Neural crest cell (in vitro differentiated cells): ENCODE data around the gene TUB. TPM values are rescaled to one million over a fixed set of nuclear protein-coding genes. Genes with fewer than 3 reads are reported as not detected.

Experiments used
- DNase-seq: peaks from one replicate; pipeline ENCODE4 v3.0.0; 2021; ENCODE audit warnings: low read depth, mixed read lengths, low spot score
- H3K27ac Mint-ChIP-seq: one replicate; pipeline ENCODE4 v1.8.0; 2021; ENCODE audit warnings: mild to moderate bottlenecking, mixed read lengths; ENCODE audit not compliant: unreplicated experiment
- H3K27me3 Mint-ChIP-seq: 2 replicates; pipeline ENCODE4 v1.8.0; 2021; ENCODE audit warnings: low read depth, mild to moderate bottlenecking, mixed read lengths
- H3K36me3 Mint-ChIP-seq: 2 replicates; pipeline ENCODE4 v1.8.0; 2021; ENCODE audit warnings: low read depth, mild to moderate bottlenecking, mixed read lengths
- H3K4me1 Mint-ChIP-seq: 2 replicates; pipeline ENCODE4 v1.8.0; 2021; ENCODE audit warnings: mixed read lengths
- H3K4me3 Mint-ChIP-seq: one replicate; pipeline ENCODE4 v1.8.0; 2021; ENCODE audit warnings: mild to moderate bottlenecking, mixed read lengths
- H3K9me3 Mint-ChIP-seq: 2 replicates; pipeline ENCODE4 v1.8.0; 2021; ENCODE audit warnings: mixed read lengths
- total RNA-seq: library from RNA; stranded (reverse); gene quantifications from 2 replicates; pipeline ENCODE4 v1.2.1, GENCODE V29; 2021
- TF ChIP-seq, protein P1 (sequence below): fragments of 200-600 bp; sonication (generic); conservative IDR thresholded peaks from 2 replicates; pipeline ENCODE4 v1.5.0; 2021; ENCODE audit warnings: antibody characterized with exemption, mild to moderate bottlenecking

TUB gene
- total RNA-seq, 1 donor from 2014 or later = 23.7 TPM

- Mint-ChIP-seq H3K27ac (peak overlapping the region; percentile 9), H3K4me3 (no peak overlapping the region), H3K9me3 (no peaks in the 10 kb centered on the region), H3K27me3 (peaks cover 27% of the 10 kb centered on the region), H3K4me1 (no peaks in the 10 kb centered on the region), H3K36me3 (no peaks in the 10 kb centered on the region)
- TF ChIP-seq, protein P1, sequence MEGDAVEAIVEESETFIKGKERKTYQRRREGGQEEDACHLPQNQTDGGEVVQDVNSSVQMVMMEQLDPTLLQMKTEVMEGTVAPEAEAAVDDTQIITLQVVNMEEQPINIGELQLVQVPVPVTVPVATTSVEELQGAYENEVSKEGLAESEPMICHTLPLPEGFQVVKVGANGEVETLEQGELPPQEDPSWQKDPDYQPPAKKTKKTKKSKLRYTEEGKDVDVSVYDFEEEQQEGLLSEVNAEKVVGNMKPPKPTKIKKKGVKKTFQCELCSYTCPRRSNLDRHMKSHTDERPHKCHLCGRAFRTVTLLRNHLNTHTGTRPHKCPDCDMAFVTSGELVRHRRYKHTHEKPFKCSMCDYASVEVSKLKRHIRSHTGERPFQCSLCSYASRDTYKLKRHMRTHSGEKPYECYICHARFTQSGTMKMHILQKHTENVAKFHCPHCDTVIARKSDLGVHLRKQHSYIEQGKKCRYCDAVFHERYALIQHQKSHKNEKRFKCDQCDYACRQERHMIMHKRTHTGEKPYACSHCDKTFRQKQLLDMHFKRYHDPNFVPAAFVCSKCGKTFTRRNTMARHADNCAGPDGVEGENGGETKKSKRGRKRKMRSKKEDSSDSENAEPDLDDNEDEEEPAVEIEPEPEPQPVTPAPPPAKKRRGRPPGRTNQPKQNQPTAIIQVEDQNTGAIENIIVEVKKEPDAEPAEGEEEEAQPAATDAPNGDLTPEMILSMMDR = no peak
- no peak for DNase-seq
Measured at GRCh38 chr11:8067929-8068575, 13.0 kb upstream of the TUB start.

DNA sequence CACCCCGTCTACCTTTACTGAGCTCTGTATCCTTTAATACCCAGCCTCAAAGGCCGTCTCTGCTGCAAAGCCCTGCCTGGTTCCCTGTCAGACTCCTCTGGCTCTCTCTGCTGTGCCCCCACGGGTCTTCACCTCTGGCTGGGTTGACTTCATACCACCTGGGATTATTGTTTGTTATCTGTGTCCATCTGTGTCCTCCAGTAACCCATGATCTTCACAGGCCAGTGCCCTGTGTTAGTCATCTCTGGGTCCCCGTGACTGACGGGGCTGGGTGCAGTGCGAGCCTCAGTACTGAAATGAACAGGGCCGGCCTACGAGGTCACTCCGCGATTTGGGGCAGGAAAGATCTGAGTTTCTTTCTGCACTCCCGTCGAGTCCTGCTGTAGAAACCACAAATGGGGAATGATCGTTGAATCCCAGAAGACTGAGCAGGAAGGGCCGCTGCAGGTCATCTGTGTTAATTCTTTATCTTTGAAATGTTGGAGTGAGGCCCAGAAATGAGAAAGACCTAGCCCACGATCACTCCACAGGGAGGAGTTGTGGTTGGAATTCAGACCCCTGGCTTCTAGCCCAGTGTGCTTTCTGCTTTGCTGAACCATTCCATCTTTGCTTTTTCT is 12.3 kb upstream of the TUB start:
- H3K9me3 Mint-ChIP-seq = no peaks in the 10 kb centered on the region

GRCh38 chr11:8069771-8070170 is 11.2 kb upstream of the TUB start:
- Mint-ChIP-seq H3K4me3 (no peak overlapping the region), H3K9me3 (no peaks in the 10 kb centered on the region), H3K27me3 (peaks cover 40% of the 10 kb centered on the region), H3K36me3 (no peaks in the 10 kb centered on the region), H3K27ac (no peak overlapping the region), H3K4me1 (no peaks in the 10 kb centered on the region)
- TF ChIP-seq, protein P1 = no peak
- DNase-seq = no peak

More for the DNA sequence above, 12.3 kb upstream of the TUB start:
- DNase-seq = no peak
- Mint-ChIP-seq H3K36me3 (no peaks in the 10 kb centered on the region), H3K27me3 (peaks cover 33% of the 10 kb centered on the region), H3K4me1 (no peaks in the 10 kb centered on the region), H3K27ac (no peak overlapping the region), H3K4me3 (no peak overlapping the region)
- TF ChIP-seq, protein P1 = no peak

DNA sequence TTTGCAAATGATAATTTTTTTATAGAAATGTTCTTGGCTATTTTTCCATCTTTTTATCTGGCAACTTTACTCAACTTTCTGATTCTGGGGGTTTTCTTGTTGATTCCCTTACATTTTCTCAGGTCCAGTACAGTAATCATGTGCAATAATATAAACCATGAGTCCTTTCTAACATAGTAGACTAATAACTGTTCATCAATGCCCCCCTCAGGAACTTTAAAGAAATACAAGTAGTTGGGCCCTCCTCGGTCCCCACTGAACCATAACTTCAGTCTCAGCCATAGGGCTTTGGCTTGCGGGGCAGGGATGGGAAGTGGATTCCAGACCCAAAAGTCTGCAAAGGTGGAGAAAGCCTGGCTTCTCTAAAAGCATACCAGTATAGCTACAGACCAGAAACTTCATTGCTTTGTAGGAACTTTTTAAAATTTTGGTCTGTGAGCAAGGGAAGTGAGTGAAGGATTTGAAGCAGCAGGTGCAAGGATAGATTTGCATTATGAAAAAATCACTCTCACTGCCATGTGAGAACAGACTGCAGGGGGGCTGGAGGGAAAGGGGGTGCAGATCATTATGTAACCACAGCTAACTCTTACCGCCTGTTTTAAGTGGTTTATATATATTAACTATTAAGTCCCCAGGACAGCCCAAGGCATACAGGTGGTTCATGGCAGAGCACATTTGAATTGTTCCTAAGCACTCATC is 10.4 kb upstream of the TUB start:
- DNase-seq = no peak
- TF ChIP-seq, protein P1 = peak; percentile 45
- no peaks in the 10 kb centered on the region for H3K9me3 Mint-ChIP-seq
- H3K4me1 Mint-ChIP-seq = no peaks in the 10 kb centered on the region
- no peaks in the 10 kb centered on the region for H3K36me3 Mint-ChIP-seq
- H3K27me3 Mint-ChIP-seq = peaks cover 47% of the 10 kb centered on the region
- no peak overlapping the region for H3K27ac Mint-ChIP-seq
- H3K4me3 Mint-ChIP-seq = no peak overlapping the region

DNA sequence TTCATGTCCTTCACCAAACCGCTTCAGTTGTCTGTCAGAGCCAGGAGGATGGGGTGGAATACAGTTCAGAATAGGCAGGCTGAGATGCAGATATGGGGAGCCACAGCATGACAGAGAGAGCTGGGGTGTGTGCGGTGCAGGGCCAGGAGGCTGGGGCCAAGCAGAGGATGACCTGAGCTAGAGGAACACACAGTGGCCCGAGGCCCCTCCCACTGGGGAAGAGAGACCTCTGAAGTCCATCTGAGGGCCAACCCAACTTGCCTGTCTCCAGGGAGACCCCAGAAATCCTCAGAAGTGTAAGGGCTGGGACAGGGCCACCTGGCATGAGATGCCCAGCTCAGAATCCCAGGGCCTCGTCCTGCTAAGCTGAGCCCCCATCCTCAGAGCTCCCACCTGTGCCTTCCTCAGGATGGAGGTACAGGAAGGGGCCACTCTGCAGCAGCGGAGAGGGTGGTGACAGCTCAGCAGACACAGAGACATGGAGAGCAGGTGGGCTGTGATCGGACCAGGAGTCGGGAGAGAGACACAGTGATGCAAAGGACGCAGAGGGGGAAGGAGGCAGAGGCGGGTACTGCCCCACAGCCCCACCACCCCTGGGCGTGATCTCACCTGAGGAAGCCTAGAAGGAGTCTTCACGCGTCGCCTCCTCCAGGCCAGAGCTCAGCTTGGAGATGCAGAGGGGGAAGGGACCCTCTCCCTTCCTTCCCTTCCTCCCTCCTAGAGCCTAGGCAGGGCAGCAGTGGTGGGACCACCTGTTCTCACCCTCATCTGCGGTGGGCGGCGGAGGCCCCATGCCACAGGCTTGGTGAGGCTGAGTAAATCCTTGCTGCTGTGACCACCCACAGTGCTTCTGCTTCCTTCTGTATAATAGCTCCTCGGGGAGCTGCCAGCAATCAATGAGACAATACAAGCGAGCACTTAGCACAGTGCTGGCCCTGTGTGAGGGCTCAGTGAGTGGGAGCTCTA is 9.1 kb upstream of the TUB start:
- no peaks in the 10 kb centered on the region for H3K9me3 Mint-ChIP-seq
- TF ChIP-seq, protein P1 = no peak
- no peaks in the 10 kb centered on the region for H3K4me1 Mint-ChIP-seq
- H3K4me3 Mint-ChIP-seq = no peak overlapping the region
- no peak for DNase-seq
- no peak overlapping the region for H3K27ac Mint-ChIP-seq
- peaks cover 59% of the 10 kb centered on the region for H3K27me3 Mint-ChIP-seq
- H3K36me3 Mint-ChIP-seq = no peaks in the 10 kb centered on the region
